Mucosa of descending colon (tissue), 3 donors: ENCODE results near the gene SLC7A7. TPM values are rescaled to one million over a fixed set of nuclear protein-coding genes. Genes with fewer than 3 reads are reported as not detected.
A peak's percentile ranks its signal among the peaks of the same experiment; 100 is the strongest.
"Not testable (repeated sequence)": the region's sequence is repeated elsewhere in the genome, so short reads cannot be mapped to it uniquely, and the experiment has no call there.

ENCODE experiments used
- ATAC-seq: fragments of 200-7000 bp; cut with Tn5 transposase; one replicate; pipeline ENCODE4 v1.9.1; 2020; ENCODE audit warnings: mild to moderate bottlenecking, moderate library complexity
- DNase-seq, 3 donors: peaks; one replicate each; pipeline ENCODE4 v3.0.0-alpha.2; 2020
- H3K36me3 ChIP-seq: fragments of 200-600 bp; one replicate; pipeline ENCODE4 v1.8.0; 2021; ENCODE audit warnings: low read depth, mild to moderate bottlenecking
- H3K4me1 ChIP-seq: fragments of 200-600 bp; one replicate; pipeline ENCODE4 v1.8.0; 2021; ENCODE audit warnings: low read depth, mild to moderate bottlenecking
- H3K4me3 ChIP-seq: fragments of 200-600 bp; one replicate; pipeline ENCODE4 v1.8.0; 2021; ENCODE audit warnings: mild to moderate bottlenecking
- H3K9me3 ChIP-seq: fragments of 200-600 bp; one replicate; pipeline ENCODE4 v1.8.0; 2021; ENCODE audit warnings: mild to moderate bottlenecking
- intact Hi-C, 2 donors: fragments of 100-400 bp; cut with DNase I in 1 of 2; cut with micrococcal nuclease in 1 of 2; formaldehyde crosslinking; loops; one replicate each; pipeline versions ENCODE4 v1.11.0 to v1.11.1; 2022; cut with DNase I, micrococcal nuclease
- total RNA-seq, 3 donors: library from RNA; stranded (reverse); fragmentation: NEBNext Ultra II Directional in 2 of 3; extraction: Animal tissue kit (Norgen Biotek cat#: 25700) in 2 of 3; gene quantifications; one replicate each; pipeline versions ENCODE4 v1.2.1 to v1.2.4, GENCODE V29; 2021 to 2023
- TF ChIP-seq, protein P1 (sequence below): fragments of 200-600 bp; IDR thresholded peaks from one replicate; pipeline ENCODE4 v1.8.0; 2022; ENCODE audit warnings: antibody characterized with exemption, mild to moderate bottlenecking
- donor health status: DM: no; HTN: no; CAD: no; lungs with moderate emphysema.
- donor health status: DM: no; HTN: no; CAD: no.
- donor health status: DM: no; HTN: yes; CAD: no.

SLC7A7 gene
- total RNA-seq, 3 donors from 2014 or later = 7.6 to 13.7 (median 13.2) TPM

DNA sequence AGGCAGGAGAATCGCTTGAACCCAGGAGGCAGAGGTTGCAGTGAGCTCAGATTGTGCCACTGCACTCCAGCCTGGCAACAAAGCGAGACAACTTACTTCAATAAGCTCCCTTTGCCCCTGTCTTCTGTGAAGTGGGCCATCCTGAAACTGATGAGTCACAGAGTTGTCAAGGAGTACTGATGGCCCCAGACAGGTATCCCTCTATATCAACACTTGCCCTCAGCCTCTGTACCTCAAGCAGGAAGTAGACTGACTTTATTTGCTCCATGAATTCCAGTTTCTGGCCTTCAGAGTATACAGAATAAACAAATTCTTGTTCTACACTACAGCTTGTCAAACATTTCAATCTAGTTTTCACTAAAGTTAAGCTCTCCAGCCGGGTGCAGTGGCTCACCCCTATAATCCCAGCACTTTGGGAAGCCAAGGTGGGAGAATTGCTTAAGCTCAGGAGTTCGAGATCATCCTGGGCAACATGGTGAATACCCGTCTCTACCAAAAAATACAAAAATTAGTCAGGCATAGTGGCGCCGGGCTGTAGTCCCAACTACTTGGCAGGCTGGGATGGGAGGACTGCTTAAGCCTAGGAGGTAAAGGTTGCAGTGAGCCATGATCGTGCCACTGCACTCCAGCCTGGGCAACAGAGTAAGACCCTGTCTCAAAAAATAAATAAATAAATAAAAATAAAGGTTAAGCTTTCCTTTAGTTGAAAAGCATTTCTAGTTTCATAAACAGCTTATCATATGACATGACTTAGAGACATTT lies 39.9 kb upstream of the SLC7A7 start:
- intact Hi-C loops = no loop called here
- Histone ChIP-seq H3K4me1 (peaks cover 5% of the 10 kb centered on the region), H3K4me3 (no peak overlapping the region), H3K9me3 (no peaks in the 10 kb centered on the region), H3K36me3 (no peaks in the 10 kb centered on the region)
- TF ChIP-seq, protein P1, sequence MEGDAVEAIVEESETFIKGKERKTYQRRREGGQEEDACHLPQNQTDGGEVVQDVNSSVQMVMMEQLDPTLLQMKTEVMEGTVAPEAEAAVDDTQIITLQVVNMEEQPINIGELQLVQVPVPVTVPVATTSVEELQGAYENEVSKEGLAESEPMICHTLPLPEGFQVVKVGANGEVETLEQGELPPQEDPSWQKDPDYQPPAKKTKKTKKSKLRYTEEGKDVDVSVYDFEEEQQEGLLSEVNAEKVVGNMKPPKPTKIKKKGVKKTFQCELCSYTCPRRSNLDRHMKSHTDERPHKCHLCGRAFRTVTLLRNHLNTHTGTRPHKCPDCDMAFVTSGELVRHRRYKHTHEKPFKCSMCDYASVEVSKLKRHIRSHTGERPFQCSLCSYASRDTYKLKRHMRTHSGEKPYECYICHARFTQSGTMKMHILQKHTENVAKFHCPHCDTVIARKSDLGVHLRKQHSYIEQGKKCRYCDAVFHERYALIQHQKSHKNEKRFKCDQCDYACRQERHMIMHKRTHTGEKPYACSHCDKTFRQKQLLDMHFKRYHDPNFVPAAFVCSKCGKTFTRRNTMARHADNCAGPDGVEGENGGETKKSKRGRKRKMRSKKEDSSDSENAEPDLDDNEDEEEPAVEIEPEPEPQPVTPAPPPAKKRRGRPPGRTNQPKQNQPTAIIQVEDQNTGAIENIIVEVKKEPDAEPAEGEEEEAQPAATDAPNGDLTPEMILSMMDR = no peak
- ATAC-seq (no peak), DNase-seq (peak in 1 of 3 donors; percentile 10)

- H3K4me3 ChIP-seq = not testable (repeated sequence)
These were observed 39.1 kb upstream of the SLC7A7 start for GRCh38 chr14:22854296-22854695.

DNA sequence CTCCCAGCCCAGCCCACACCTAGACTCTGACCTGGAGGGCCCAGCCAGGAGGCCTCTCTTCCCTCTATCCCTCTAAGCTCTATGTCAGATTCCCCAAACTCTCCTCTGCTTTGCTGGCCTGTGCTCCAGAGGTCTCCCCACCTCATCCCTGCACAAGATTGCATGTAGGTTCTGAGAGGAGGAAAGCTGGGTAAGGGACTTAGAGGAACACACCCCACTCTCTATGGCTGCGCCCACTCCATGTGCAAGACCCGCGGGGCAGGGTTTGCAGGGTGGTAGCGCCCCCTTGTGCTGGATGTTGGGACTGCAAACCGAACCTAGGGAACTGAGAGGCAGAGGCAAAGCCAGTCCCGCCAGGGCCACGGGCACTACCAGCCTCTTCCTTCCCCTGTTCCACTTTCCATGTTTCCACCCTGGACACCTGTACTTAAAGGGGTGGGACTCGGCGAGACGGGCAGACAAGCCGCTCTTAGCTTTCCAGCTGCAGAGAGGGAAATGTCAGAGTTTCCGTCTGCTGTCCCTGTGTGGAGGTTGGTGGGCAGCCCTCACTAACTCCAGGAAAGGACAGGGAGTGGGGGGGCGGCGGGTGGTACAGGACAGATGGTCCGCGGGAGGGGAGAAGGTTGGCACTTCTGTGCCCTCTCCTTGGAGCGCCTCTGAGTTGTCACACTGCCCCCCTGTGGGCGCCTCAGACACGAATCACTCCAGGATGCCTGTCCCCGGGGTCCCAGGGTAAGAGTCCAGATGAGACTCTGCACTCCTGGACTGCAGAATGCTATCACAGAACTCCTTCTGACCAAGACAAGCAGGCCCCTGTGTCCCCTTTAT lies 37.9 kb upstream of the SLC7A7 start:
- Histone ChIP-seq H3K36me3 (no peaks in the 10 kb centered on the region), H3K4me3 (no peak overlapping the region), H3K4me1 (peaks cover 5% of the 10 kb centered on the region), H3K9me3 (no peaks in the 10 kb centered on the region)
- peak; percentile 91 for ATAC-seq
- DNase-seq = peak; percentile 91 to 98 (median 97)
- TF ChIP-seq, protein P1 = peak; percentile 75
- intact Hi-C loops = no loop called here

More at GRCh38 chr14:22854296-22854695, 39.1 kb upstream of the SLC7A7 start:
- DNase-seq = peak in 1 of 3 donors; percentile 27
- H3K4me1 ChIP-seq, H3K36me3 ChIP-seq, intact Hi-C loops, ATAC-seq, H3K9me3 ChIP-seq: not testable (repeated sequence)

DNA sequence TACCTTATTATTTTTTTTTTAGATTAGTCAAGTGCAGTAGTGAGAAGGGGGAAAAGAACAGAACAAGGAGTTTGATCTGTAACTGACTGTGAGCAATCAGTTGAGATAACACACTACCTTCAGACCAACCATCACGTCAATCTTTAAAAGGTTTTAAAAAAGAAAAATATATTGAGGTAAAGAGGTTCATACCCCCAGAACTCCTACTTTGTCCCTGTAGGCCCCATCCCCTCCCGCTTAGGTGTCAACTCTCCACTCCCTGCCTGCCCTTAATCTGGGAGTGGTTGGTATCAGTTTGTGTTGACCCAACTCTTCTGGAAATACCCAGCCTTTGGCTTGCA lies 37.3 kb upstream of the SLC7A7 start:
- intact Hi-C loops = no loop called here
- no peaks in the 10 kb centered on the region for H3K9me3 ChIP-seq
- ATAC-seq (no peak), DNase-seq (peak in 1 of 3 donors; percentile 73)
- TF ChIP-seq, protein P1 = no peak
- peaks cover 5% of the 10 kb centered on the region for H3K4me1 ChIP-seq
- H3K36me3 ChIP-seq = no peaks in the 10 kb centered on the region
- no peak overlapping the region for H3K4me3 ChIP-seq

GRCh38 chr14:22852178-22852577 lies 36.9 kb upstream of the SLC7A7 start:
- H3K4me1 ChIP-seq, DNase-seq, H3K9me3 ChIP-seq, H3K4me3 ChIP-seq, ATAC-seq, H3K36me3 ChIP-seq, intact Hi-C loops: not testable (repeated sequence)

DNA sequence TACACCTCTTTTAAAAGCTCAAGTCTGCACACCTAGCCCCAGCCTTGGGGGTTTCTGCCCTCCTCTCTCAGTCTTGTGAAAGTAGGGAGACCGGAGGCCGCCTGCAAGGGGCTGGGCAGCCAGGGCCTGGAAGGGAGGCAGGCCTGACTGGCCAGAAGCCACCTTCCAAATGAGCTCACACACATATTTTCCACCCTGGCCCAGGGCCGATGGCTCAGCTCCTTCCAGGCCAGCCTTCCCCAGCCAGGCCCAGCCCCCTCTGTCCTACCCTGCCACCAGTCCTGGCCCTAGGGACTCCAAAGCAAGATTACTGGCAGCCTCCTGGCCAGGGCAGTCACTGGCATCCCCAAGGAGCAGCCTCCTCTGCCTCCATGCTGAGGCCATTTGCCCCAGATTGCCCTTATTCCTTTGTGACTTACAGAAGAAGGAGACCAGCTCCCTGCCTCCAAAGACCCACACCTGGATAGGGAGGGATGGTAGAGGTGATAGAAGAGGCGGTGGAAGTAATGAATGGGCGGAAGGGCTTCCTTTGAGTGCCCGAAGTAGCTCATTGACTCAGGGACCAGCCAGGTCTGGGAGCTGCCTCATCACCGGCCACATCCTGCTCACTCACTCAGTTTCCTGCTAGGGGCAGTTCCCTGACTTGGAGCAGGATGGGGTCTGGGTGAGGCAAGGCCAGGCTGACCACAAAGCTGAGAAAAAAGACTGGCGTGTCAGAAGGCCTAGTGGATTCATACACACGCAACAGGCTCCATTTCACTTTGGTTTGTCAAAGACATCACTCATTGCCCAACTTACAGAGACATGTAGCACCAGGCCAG lies 35.9 kb upstream of the SLC7A7 start:
- TF ChIP-seq, protein P1 = no peak
- Histone ChIP-seq H3K9me3 (no peaks in the 10 kb centered on the region), H3K4me1 (peaks cover 10% of the 10 kb centered on the region), H3K36me3 (no peaks in the 10 kb centered on the region), H3K4me3 (no peak overlapping the region)
- DNase-seq = peak; percentile 65 to 78 (median 73)
- intact Hi-C loops = no loop called here
- ATAC-seq = no peak
